IMR-90 (cell line): ENCODE results near the gene NAV2. TPM values are rescaled to one million over a fixed set of nuclear protein-coding genes. Genes with fewer than 3 reads are reported as not detected.
A peak's percentile ranks its signal among the peaks of the same experiment; 100 is the strongest.

Source experiments
- ATAC-seq: fragments of 200-7000 bp; cut with Tn5 transposase; 2 replicates; pipeline ENCODE4 v1.9.1; 2020; ENCODE audit warnings: low read depth, mild to moderate bottlenecking, moderate library complexity
- BruUV-seq: library from RNA; stranded (reverse); fragments of 400-500 nt; replicated peaks from 2 replicates; lab custom pipeline; 2021; lab: Mats Ljungman, UMichigan
- CTCF ChIA-PET: fragments of 300-600 bp; formaldehyde crosslinking; extraction: SDS; loops from one replicate; lab custom pipeline; 2021; ENCODE audit warnings: antibody characterized with exemption; lab: Yijun Ruan, JAX
- POLR2A ChIA-PET: fragments of 300-600 bp; sonication (Branson Sonifier 250); formaldehyde crosslinking; loops from one replicate; lab custom pipeline; 2022; ENCODE audit warnings: antibody characterized with exemption; ENCODE audit not compliant: unreplicated experiment; lab: Charles Lee
- DNase-seq: peaks from one replicate; pipeline ENCODE4 v3.0.0; 2013
- H2AFZ ChIP-seq: replicated peaks from 2 replicates; pipeline ENCODE3; 2013; ENCODE audit warnings: low read length, mild to moderate bottlenecking; ENCODE audit not compliant: poor library complexity
- H2AK5ac ChIP-seq: 2 replicates; pipeline ENCODE4 v1.6.1; 2013; ENCODE audit warnings: low read depth, low read length, inconsistent platforms
- H2AK9ac ChIP-seq: replicated peaks from 2 replicates; pipeline ENCODE3; 2013; ENCODE audit warnings: mild to moderate bottlenecking, low read depth, low read length, moderate library complexity; ENCODE audit not compliant: poor library complexity
- H2BK120ac ChIP-seq: 2 replicates; pipeline ENCODE4 v1.6.1; 2013; ENCODE audit warnings: low read depth, low read length, inconsistent platforms
- H2BK15ac ChIP-seq: 3 replicates; pipeline ENCODE4 v1.6.1; 2013; ENCODE audit warnings: low read depth, low read length, inconsistent platforms
- H2BK20ac ChIP-seq: 2 replicates; pipeline ENCODE4 v1.6.1; 2013; ENCODE audit warnings: low read depth, mild to moderate bottlenecking, inconsistent platforms, low read length, moderate library complexity
- H2BK5ac ChIP-seq: 2 replicates; pipeline ENCODE4 v1.6.1; 2013; ENCODE audit warnings: mild to moderate bottlenecking, low read depth, low read length, inconsistent platforms; ENCODE audit not compliant: poor library complexity, severe bottlenecking
- H3K14ac ChIP-seq: replicated peaks from 2 replicates; pipeline ENCODE4 v1.6.1; 2013; ENCODE audit warnings: low read depth, low read length, inconsistent platforms
- H3K18ac ChIP-seq: 2 replicates; pipeline ENCODE4 v1.6.1; 2013; ENCODE audit warnings: low read depth, low read length, control low read depth
- H3K23ac ChIP-seq: 2 replicates; pipeline ENCODE4 v1.6.1; 2013; ENCODE audit warnings: low read depth, low read length, inconsistent platforms
- H3K27ac ChIP-seq: 2 replicates; pipeline ENCODE4 v1.5.1; 2013; ENCODE audit warnings: mild to moderate bottlenecking, control low read depth, low read length; ENCODE audit not compliant: insufficient read depth
- H3K27me3 ChIP-seq: 2 replicates; pipeline ENCODE4 v1.6.1; 2013; ENCODE audit warnings: low read length; ENCODE audit not compliant: control insufficient read depth, insufficient read depth
- H3K36me3 ChIP-seq: 2 replicates; pipeline ENCODE4 v1.6.1; 2013; ENCODE audit warnings: low read length, mixed read lengths; ENCODE audit not compliant: control insufficient read depth, insufficient read depth
- H3K4ac ChIP-seq: 2 replicates; pipeline ENCODE4 v1.6.1; 2013; ENCODE audit warnings: low read depth, low read length, inconsistent platforms
- H3K4me1 ChIP-seq: 2 replicates; pipeline ENCODE4 v1.6.1; 2013; ENCODE audit warnings: low read length, mixed read lengths; ENCODE audit not compliant: control insufficient read depth, insufficient read depth
- H3K4me2 ChIP-seq: 2 replicates; pipeline ENCODE4 v1.6.1; 2013; ENCODE audit warnings: low read depth, mild to moderate bottlenecking, control low read depth, low read length, moderate library complexity
- H3K4me3 ChIP-seq: 2 replicates; pipeline ENCODE4 v1.5.1; 2013; ENCODE audit warnings: low read depth, mild to moderate bottlenecking, control low read depth, low read length, moderate library complexity; ENCODE audit not compliant: insufficient read depth
- H3K56ac ChIP-seq: 2 replicates; pipeline ENCODE4 v1.6.1; 2013; ENCODE audit warnings: low read length, inconsistent platforms; ENCODE audit not compliant: insufficient read depth; ENCODE audit errors: extremely low read depth
- H3K79me1 ChIP-seq, 2 experiments: 2 replicates each; pipeline ENCODE4 v1.6.1; 2013; ENCODE audit warnings: low read length in 2 of 2, inconsistent platforms in 1 of 2, low read depth in 1 of 2
- H3K9ac ChIP-seq: 2 replicates; pipeline ENCODE4 v1.6.1; 2013; ENCODE audit warnings: low read depth, low read length, control low read depth
- H3K9me1 ChIP-seq: 2 replicates; pipeline ENCODE4 v1.6.1; 2013; ENCODE audit warnings: low read length, inconsistent platforms; ENCODE audit not compliant: insufficient read depth
- H3K9me3 ChIP-seq: 2 replicates; pipeline ENCODE4 v1.6.1; 2013; ENCODE audit warnings: low read length; ENCODE audit not compliant: control insufficient read depth, insufficient read depth
- H4K20me1 ChIP-seq: 2 replicates; pipeline ENCODE4 v1.6.1; 2013; ENCODE audit warnings: low read length, inconsistent platforms; ENCODE audit not compliant: insufficient read depth
- H4K5ac ChIP-seq: 2 replicates; pipeline ENCODE4 v1.6.1; 2013; ENCODE audit warnings: mild to moderate bottlenecking, low read depth, low read length, control low read depth
- H4K8ac ChIP-seq, 2 experiments: 2 replicates each; pipeline ENCODE4 v1.6.1; 2013; ENCODE audit warnings: low read depth in 2 of 2, low read length in 2 of 2, control low read depth in 1 of 2, inconsistent platforms in 1 of 2
- H4K91ac ChIP-seq: 2 replicates; pipeline ENCODE4 v1.6.1; 2013; ENCODE audit warnings: low read depth, low read length, inconsistent platforms; ENCODE audit not compliant: insufficient read depth
- FOS ChIP-seq: fragments of 150-350 bp; IDR thresholded peaks from 2 replicates; pipeline ENCODE4 v1.6.1; 2016; ENCODE audit warnings: low read depth, low read length
- MAZ ChIP-seq: IDR thresholded peaks from 2 replicates; pipeline ENCODE4 v1.6.1; 2012; ENCODE audit warnings: low read depth, mild to moderate bottlenecking, low read length, improper control_type of control experiment, moderate library complexity, borderline replicate concordance
- NFE2L2 ChIP-seq: fragments of 150-350 bp; IDR thresholded peaks from 2 replicates; pipeline ENCODE4 v1.6.1; 2016; ENCODE audit warnings: low read depth, mild to moderate bottlenecking, low read length
- WGBS, 2 experiments: methylation state at CpG; one replicate each; pipeline versions ENCODE4 v1.1.5 to v1.1.7; 2013; ENCODE audit warnings: missing lambda C conversion rate in 2 of 2; ENCODE audit not compliant: insufficient read length in 1 of 2; ENCODE audit errors: extremely low coverage in 2 of 2; 5-methylcytosine and 5-hydroxymethylcytosine counted together
- dilution Hi-C: fragments of 300-500 bp; cut with HindIII; formaldehyde crosslinking; loops from one replicate; pipeline ENCODE4 v1.14.3; 2018; ENCODE audit warnings: low sequenced_read_pairs; ENCODE audit not compliant: unreplicated experiment
- in situ Hi-C: fragments of 300-500 bp; cut with MboI; formaldehyde crosslinking; loops from 3 replicates; pipeline ENCODE4 v1.14.3; 2019; ENCODE audit warnings: low sequenced_read_pairs, inconsistent platforms, mixed read lengths
- intact Hi-C: fragments of 100-400 bp; cut with micrococcal nuclease; formaldehyde crosslinking; loops from 2 replicates; pipeline ENCODE4 v1.10.0; 2022
- polyA plus RNA-seq, 3 experiments: library from polyadenylated mRNA; depleted of rRNA; stranded (reverse); fragments of >200 nt; gene quantifications; 2 replicates each; pipeline ENCODE4 v1.2.3, GENCODE V29; 2012; ENCODE audit warnings: low replicate concordance in 1 of 3
- total RNA-seq: library from RNA; depleted of rRNA; stranded (reverse); fragments of >200 nt; gene quantifications from 2 replicates; pipeline ENCODE4 v1.2.3, GENCODE V29; 2012

Gene NAV2
- total and polyA plus RNA-seq, 2 of the 4 experiments (the other 2 are of a cell fraction): 4.5 to 12.6 TPM

DNA sequence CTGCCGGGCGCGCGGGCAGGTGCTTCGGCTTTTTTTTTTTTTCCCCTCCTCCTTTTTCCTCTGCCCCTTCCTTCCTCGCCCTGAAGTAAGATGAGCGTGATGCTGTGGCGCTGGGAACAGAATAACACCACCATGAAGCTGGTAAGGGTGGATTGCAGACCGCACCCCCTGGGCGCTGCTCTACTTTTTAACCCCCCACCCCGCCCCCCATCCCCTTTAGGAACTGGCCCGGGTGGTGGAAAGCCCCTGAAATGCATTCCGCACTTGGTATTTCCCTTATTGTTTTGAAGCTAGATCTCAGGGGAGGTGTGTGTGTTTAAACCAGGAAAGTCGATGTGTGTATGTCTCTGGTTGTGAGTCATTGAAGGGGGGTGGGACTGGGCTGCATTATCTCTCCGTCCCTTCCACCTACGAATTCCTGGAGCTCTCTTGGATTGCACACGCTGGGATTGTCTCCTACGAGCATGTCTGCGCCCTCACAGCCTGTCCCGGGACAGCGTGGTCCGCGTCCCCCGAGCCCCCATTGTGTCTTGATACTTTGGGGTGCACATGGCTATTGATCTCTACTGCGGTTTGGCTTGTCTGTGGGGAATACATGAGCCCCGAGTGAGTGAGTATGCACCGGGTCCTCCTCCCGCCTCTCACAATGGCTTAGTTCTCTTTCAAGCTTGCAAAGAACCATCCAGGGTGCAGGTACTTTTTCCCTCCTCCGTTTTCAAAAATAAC is 64.9 kb downstream of the NAV2 start:
- WGBS, 2 experiments: 20% methylated on average over 1 of the region's 29 CpGs; no CpG with 5 or more reads in 1 of the 2 experiments
- Histone ChIP-seq H4K91ac (no peak overlapping the region), H3K14ac (no peak overlapping the region), H3K79me1 (peaks cover 62 to 70% of the 10 kb centered on the region in 2 experiments), H2BK120ac (0 out of 2 replicates have a peak overlapping the region, but pooled peaks have one; percentile 3), H3K4ac (no peak overlapping the region), H2BK20ac (no peak overlapping the region), H2BK15ac (no peak overlapping the region), H3K9me1 (peaks cover 7% of the 10 kb centered on the region; the same call in 1 of the 2 replicates), H3K18ac (no peak overlapping the region), H2AK5ac (no peak overlapping the region), H3K27me3 (peaks cover 3% of the 10 kb centered on the region; the same call in 1 of the 2 replicates), H2AK9ac (peak overlapping the region; percentile 60), H3K4me2 (peak overlapping the region; percentile 76), H3K9me3 (0 out of 2 replicates have a peak, but pooled peaks cover 1% of the 10 kb centered on the region), H3K36me3 (no peaks in the 10 kb centered on the region), H3K23ac (no peak overlapping the region), H3K56ac (no peak overlapping the region), H2AFZ (peak overlapping the region; percentile 9), H3K4me3 (peak overlapping the region; percentile 41), H4K20me1 (peaks cover 86% of the 10 kb centered on the region), H4K8ac (no peak overlapping the region), H3K4me1 (peaks cover 2% of the 10 kb centered on the region; the same call in 1 of the 2 replicates), H4K5ac (no peak overlapping the region), H2BK5ac (no peak overlapping the region), H3K9ac (no peak overlapping the region), H3K27ac (no peak overlapping the region)
- in situ Hi-C loops: no loop called here
- dilution Hi-C loops: no loop called here
- ChIA-PET CTCF (interaction anchor here (0.6 to 1.0 kb wide), 2 partner anchors 12 to 517 kb away, joined by 3 to 5 read pairs; no protein-coding TSS in a partner anchor), POLR2A (interaction anchor here (0.6 kb wide), 1 partner anchor 702 kb away, joined by 8 read pairs; no protein-coding TSS in a partner anchor)
- peak; percentile 89 for ATAC-seq
- DNase-seq: peak; percentile 84
- BruUV-seq: no TSS peak
- intact Hi-C loops: no loop called here
- TF ChIP-seq NFE2L2 (no peak), FOS (peak; percentile 38; the same call in 1 of the 2 replicates), MAZ (peak; percentile 44; the same call in 1 of the 2 replicates)
